Ascending aorta (tissue), 2 donors: Measurements from ENCODE around the gene BLTP1. TPM values are rescaled to one million over a fixed set of nuclear protein-coding genes. Genes with fewer than 3 reads are reported as not detected.

ENCODE experiments used
- DNase-seq, 2 donors: peaks; one replicate each; pipeline ENCODE4 v3.0.0-alpha.2; 2019; ENCODE audit warnings: low spot score in 2 of 2
- H3K27ac ChIP-seq, 2 donors: fragments of 200-600 bp; sonication (generic); one replicate each; pipeline ENCODE4 v1.5.1; 2016 to 2017; ENCODE audit warnings: mild to moderate bottlenecking in 1 of 2
- H3K27me3 ChIP-seq: fragments of 200-600 bp; sonication (generic); one replicate; pipeline ENCODE4 v1.5.1; 2017
- H3K36me3 ChIP-seq, 2 donors: fragments of 200-600 bp; sonication (generic); one replicate each; pipeline ENCODE4 v1.5.1; 2016
- H3K4me1 ChIP-seq, 2 donors: fragments of 200-600 bp; sonication (generic); one replicate each; pipeline ENCODE4 v1.5.1; 2016 to 2017; ENCODE audit warnings: mild to moderate bottlenecking in 1 of 2
- H3K4me3 ChIP-seq, 2 donors: fragments of 200-600 bp; sonication (generic); one replicate each; pipeline ENCODE4 v1.5.1; 2016 to 2017; ENCODE audit warnings: mild to moderate bottlenecking in 1 of 2
- H3K9me3 ChIP-seq, 2 donors: fragments of 200-600 bp; sonication (generic); one replicate each; pipeline ENCODE4 v1.5.1; 2016
- CTCF ChIP-seq, 3 experiments: fragments of 200-600 bp in 2 of 3; fragments of 450-650 bp in 1 of 3; sonication (generic) in 2 of 3; IDR thresholded peaks; one replicate each; pipeline ENCODE4 v1.5.1; 2016 to 2019; ENCODE audit warnings: antibody characterized with exemption in 3 of 3, mild to moderate bottlenecking in 1 of 3, moderate library complexity in 1 of 3
- intact Hi-C: fragments of 100-400 bp; cut with DNase I; formaldehyde crosslinking; loops from one replicate; pipeline ENCODE4 v1.15.1; 2023
- total RNA-seq: library from RNA; depleted of rRNA; stranded (reverse); fragments of >200 nt; gene quantifications from one replicate; pipeline ENCODE4 v1.1.0, GENCODE V29; 2016

Gene BLTP1
- total RNA-seq, 1 donor from 2014 or later: 188 TPM

- Histone ChIP-seq H3K36me3 (peaks cover 15 to 21% of the 10 kb centered on the region in 2 donors), H3K9me3 (no peaks in the 10 kb centered on the region), H3K27me3 (no peaks in the 10 kb centered on the region), H3K4me1 (peaks cover 0 to 14% of the 10 kb centered on the region in 2 donors), H3K4me3 (no peak overlapping the region), H3K27ac (no peak overlapping the region)
- no peak for DNase-seq
- no peak for TF ChIP-seq CTCF (IDR thresholded peaks at IDR 0.05)
- intact Hi-C loops: no loop called here
These were observed 20.1 kb downstream of the BLTP1 start for GRCh38 chr4:122172266-122172665.

- Histone ChIP-seq H3K27ac (no peak overlapping the region), H3K4me1 (no peaks in the 10 kb centered on the region), H3K4me3 (no peak overlapping the region), H3K9me3 (no peaks in the 10 kb centered on the region), H3K36me3 (peaks cover 38 to 61% of the 10 kb centered on the region in 2 donors), H3K27me3 (no peaks in the 10 kb centered on the region)
- no peak for DNase-seq
- intact Hi-C loops: no loop called here
- TF ChIP-seq CTCF (IDR thresholded peaks at IDR 0.05): no peak
These were observed 26.8 kb downstream of the BLTP1 start for GRCh38 chr4:122178961-122179360.

GRCh38 chr4:122195718-122196117 lies 43.6 kb downstream of the BLTP1 start:
- Histone ChIP-seq H3K4me3 (no peak overlapping the region), H3K36me3 (peaks cover 21 to 59% of the 10 kb centered on the region in 2 donors), H3K27me3 (no peaks in the 10 kb centered on the region), H3K27ac (no peak overlapping the region), H3K4me1 (no peaks in the 10 kb centered on the region), H3K9me3 (no peaks in the 10 kb centered on the region)
- TF ChIP-seq CTCF (IDR thresholded peaks at IDR 0.05): no peak
- intact Hi-C loops: no loop called here
- no peak for DNase-seq

Other genes with a start within 250 kb of the BLTP1 start
- 1.1 TPM for gene TRPC3, start 200.3 kb upstream of the BLTP1 start, total RNA-seq
- not detected for gene ADAD1, start 226.7 kb downstream of the BLTP1 start, total RNA-seq